ENCODE measurements around the gene AGO3. TPM values are rescaled to one million over a fixed set of nuclear protein-coding genes. Genes with fewer than 3 reads are reported as not detected.

AGO3 gene
- total RNA-seq, 2 experiments from 2014 or later = 22.5 to 42.0 TPM

- Histone ChIP-seq H3K36me3 (ENCODE audit: insufficient read depth, low read length) (no peaks in the 10 kb centered on the region), H2AFZ (ENCODE audit: low read length) (no peak overlapping the region), H4K20me1 (ENCODE audit: insufficient read depth, low read length) (no peaks in the 10 kb centered on the region), H3K79me2 (ENCODE audit: insufficient read depth, low read depth, low read length) (no peaks in the 10 kb centered on the region), H3K4me2 (ENCODE audit: low read length) (no peak overlapping the region), H3K9me3 (ENCODE audit: low read length) (no peaks in the 10 kb centered on the region), H3K4me1 (ENCODE audit: insufficient read depth, low read length, poor library complexity, severe bottlenecking) (no peaks in the 10 kb centered on the region), H3K9me2 (ENCODE audit: insufficient read depth, low read length) (no peaks in the 10 kb centered on the region), H3K4me3 (ENCODE audit: low read depth, low read length, poor library complexity, severe bottlenecking) (no peak overlapping the region), H3K27ac (ENCODE audit: low read depth, low read length, poor library complexity, severe bottlenecking) (no peak overlapping the region)
- ChIA-PET CTCF (ENCODE audit: unreplicated experiment) (no interaction called here), POLR2A (no interaction called here)
- no TSS peak for BruUV-seq (replicated peaks)
- TF ChIP-seq EZH2phosphoT487 (IDR thresholded peaks at IDR 0.05; ENCODE audit: borderline replicate concordance, low read depth, low read length) = no peak
- intact Hi-C loops (cut with micrococcal nuclease; ENCODE audit: unreplicated experiment) = no loop called here
- DNase-seq (ENCODE audit: low spot score) = no peak
Observed at GRCh38 chr1:36115200-36115669, 184.3 kb downstream of the AGO3 start.

- H3K27ac ChIP-seq (ENCODE audit: low read depth, low read length, poor library complexity, severe bottlenecking) = no peak overlapping the region
- intact Hi-C loops (cut with micrococcal nuclease; ENCODE audit: unreplicated experiment) = no loop called here
- no peak overlapping the region for H3K4me3 ChIP-seq (ENCODE audit: low read depth, low read length, poor library complexity, severe bottlenecking)
- TF ChIP-seq EZH2phosphoT487 (IDR thresholded peaks at IDR 0.05; ENCODE audit: borderline replicate concordance, low read depth, low read length) = no peak
- no peak for TF ChIP-seq CTCF (conservative IDR thresholded peaks at IDR 0.05; ENCODE audit: low read length)
- no peak overlapping the region for H3K4me2 ChIP-seq (ENCODE audit: low read length)
- no peaks in the 10 kb centered on the region for H3K4me1 ChIP-seq (ENCODE audit: insufficient read depth, low read length, poor library complexity, severe bottlenecking)
- no peak overlapping the region for H2AFZ ChIP-seq (ENCODE audit: low read length)
- H3K9me3 ChIP-seq (ENCODE audit: low read length) = no peaks in the 10 kb centered on the region
- H4K20me1 ChIP-seq (ENCODE audit: insufficient read depth, low read length) = no peaks in the 10 kb centered on the region
- DNase-seq (ENCODE audit: low spot score) = no peak
- H3K9me2 ChIP-seq (ENCODE audit: insufficient read depth, low read length) = no peaks in the 10 kb centered on the region
- no peaks in the 10 kb centered on the region for H3K79me2 ChIP-seq (ENCODE audit: insufficient read depth, low read depth, low read length)
- BruUV-seq (replicated peaks) = no TSS peak
- ChIA-PET CTCF (ENCODE audit: unreplicated experiment) (no interaction called here), POLR2A (no interaction called here)
- no peaks in the 10 kb centered on the region for H3K36me3 ChIP-seq (ENCODE audit: insufficient read depth, low read length)
Observed at GRCh38 chr1:36115931-36116330, 185.0 kb downstream of the AGO3 start.

- TF ChIP-seq CTCF (conservative IDR thresholded peaks at IDR 0.05; ENCODE audit: low read length) (no peak), EZH2phosphoT487 (IDR thresholded peaks at IDR 0.05; ENCODE audit: borderline replicate concordance, low read depth, low read length) (no peak)
- CTCF ChIA-PET (ENCODE audit: unreplicated experiment) = no interaction called here
- intact Hi-C loops (cut with micrococcal nuclease; ENCODE audit: unreplicated experiment) = no loop called here
- no peak overlapping the region for H3K4me3 ChIP-seq (ENCODE audit: low read depth, low read length, poor library complexity, severe bottlenecking)
- no peak for DNase-seq (ENCODE audit: low spot score)
- no peaks in the 10 kb centered on the region for H3K79me2 ChIP-seq (ENCODE audit: insufficient read depth, low read depth, low read length)
- POLR2A ChIA-PET = no interaction called here
- no peak overlapping the region for H2AFZ ChIP-seq (ENCODE audit: low read length)
- H3K4me1 ChIP-seq (ENCODE audit: insufficient read depth, low read length, poor library complexity, severe bottlenecking) = no peaks in the 10 kb centered on the region
- no peaks in the 10 kb centered on the region for H3K9me2 ChIP-seq (ENCODE audit: insufficient read depth, low read length)
- H3K27ac ChIP-seq (ENCODE audit: low read depth, low read length, poor library complexity, severe bottlenecking) = no peak overlapping the region
- no peak overlapping the region for H3K4me2 ChIP-seq (ENCODE audit: low read length)
- H3K36me3 ChIP-seq (ENCODE audit: insufficient read depth, low read length) = no peaks in the 10 kb centered on the region
- BruUV-seq (replicated peaks) = no TSS peak
- no peaks in the 10 kb centered on the region for H4K20me1 ChIP-seq (ENCODE audit: insufficient read depth, low read length)
- H3K9me3 ChIP-seq (ENCODE audit: low read length) = no peaks in the 10 kb centered on the region
Observed at GRCh38 chr1:36116901-36117300, 186.0 kb downstream of the AGO3 start.
